Transverse colon (tissue), 4 donors: ENCODE data around the gene HNRNPUL2. TPM values are rescaled to one million over a fixed set of nuclear protein-coding genes. Genes with fewer than 3 reads are reported as not detected.
"Not testable (repeated sequence)": the region's sequence is repeated elsewhere in the genome, so short reads cannot be mapped to it uniquely, and the experiment has no call there.

ENCODE experiments used
- DNase-seq: peaks from one replicate; pipeline ENCODE4 v3.0.0-alpha.2; 2019
- H3K27ac ChIP-seq, 4 donors: fragments of 200-600 bp; sonication (generic); 2 replicates each; pipeline ENCODE4 v1.5.1; 2016 to 2018; ENCODE audit warnings: inconsistent platforms in 4 of 4
- H3K27me3 ChIP-seq: fragments of 200-600 bp; sonication (generic); 2 replicates; pipeline ENCODE4 v1.5.1; 2017; ENCODE audit warnings: inconsistent platforms
- H3K36me3 ChIP-seq, 4 donors: fragments of 200-600 bp; sonication (generic); 2 replicates each; pipeline ENCODE4 v1.5.1; 2017 to 2019; ENCODE audit warnings: inconsistent platforms in 4 of 4
- H3K4me1 ChIP-seq, 4 donors: fragments of 200-600 bp; sonication (generic); 2 replicates each; pipeline ENCODE4 v1.5.1; 2017 to 2020; ENCODE audit warnings: inconsistent platforms in 4 of 4
- H3K4me3 ChIP-seq, 4 donors: fragments of 200-600 bp; sonication (generic); 1 replicate in 1 of 4; 2 replicates in 3 of 4; pipeline versions ENCODE4 v1.5.1 to v1.6.1; 2017 to 2019; ENCODE audit warnings: inconsistent platforms in 4 of 4
- H3K9me3 ChIP-seq, 2 donors: fragments of 200-600 bp; sonication (generic); 2 replicates each; pipeline ENCODE4 v1.5.1; 2017 to 2019; ENCODE audit warnings: inconsistent platforms in 2 of 2
- EP300 ChIP-seq: sonication (generic); formaldehyde crosslinking; IDR thresholded peaks from one replicate; pipeline ENCODE4 v1.6.1; 2017; ENCODE audit warnings: antibody characterized with exemption, low read depth
- POLR2A ChIP-seq: fragments of 450-650 bp; IDR thresholded peaks from one replicate; pipeline ENCODE4 v1.6.1; 2016; ENCODE audit warnings: antibody characterized with exemption, mild to moderate bottlenecking, moderate library complexity
- POLR2AphosphoS5 ChIP-seq, 3 donors: sonication (generic); formaldehyde crosslinking; IDR thresholded peaks; one replicate each; pipeline ENCODE4 v1.6.1; 2016; ENCODE audit warnings: antibody characterized with exemption in 3 of 3
- WGBS, 2 donors: methylation state at CpG; one replicate each; pipeline ENCODE4 v1.1.5; 2018; ENCODE audit warnings: low coverage in 1 of 2; 5-methylcytosine and 5-hydroxymethylcytosine counted together
- in situ Hi-C, 4 donors: fragments of 200-750 bp; cut with MboI; loops; one replicate each; pipeline versions ENCODE4 v1.15.0 to v1.15.1; 2017; ENCODE audit warnings: low sequenced_read_pairs in 3 of 4, low pct_ligation_motif_present in 1 of 4, low pct_unique_long_range_greater_than_20kb in 1 of 4
- intact Hi-C: fragments of 100-400 bp; cut with DNase I; formaldehyde crosslinking; loops from one replicate; pipeline ENCODE4 v1.15.1; 2023; ENCODE audit warnings: low total_unique reads
- total RNA-seq, 4 donors: library from RNA; depleted of rRNA; stranded (reverse); fragments of >200 nt; gene quantifications; one replicate each; pipeline ENCODE4 v1.1.0, GENCODE V29; 2016
- TF ChIP-seq, protein P1 (sequence below), 5 experiments: fragments of 200-600 bp in 3 of 5; fragments of 450-650 bp in 2 of 5; sonication (generic) in 3 of 5; IDR thresholded peaks; 1 replicate in 2 of 5; 2 replicates in 3 of 5; pipeline ENCODE4 v1.5.1; 2016 to 2017; ENCODE audit warnings: antibody characterized with exemption in 5 of 5, inconsistent platforms in 3 of 5, mild to moderate bottlenecking in 2 of 5, moderate library complexity in 1 of 5

HNRNPUL2 gene
- total RNA-seq, 4 donors from 2014 or later, result 21.8 to 116 (median 59.6) TPM

DNA sequence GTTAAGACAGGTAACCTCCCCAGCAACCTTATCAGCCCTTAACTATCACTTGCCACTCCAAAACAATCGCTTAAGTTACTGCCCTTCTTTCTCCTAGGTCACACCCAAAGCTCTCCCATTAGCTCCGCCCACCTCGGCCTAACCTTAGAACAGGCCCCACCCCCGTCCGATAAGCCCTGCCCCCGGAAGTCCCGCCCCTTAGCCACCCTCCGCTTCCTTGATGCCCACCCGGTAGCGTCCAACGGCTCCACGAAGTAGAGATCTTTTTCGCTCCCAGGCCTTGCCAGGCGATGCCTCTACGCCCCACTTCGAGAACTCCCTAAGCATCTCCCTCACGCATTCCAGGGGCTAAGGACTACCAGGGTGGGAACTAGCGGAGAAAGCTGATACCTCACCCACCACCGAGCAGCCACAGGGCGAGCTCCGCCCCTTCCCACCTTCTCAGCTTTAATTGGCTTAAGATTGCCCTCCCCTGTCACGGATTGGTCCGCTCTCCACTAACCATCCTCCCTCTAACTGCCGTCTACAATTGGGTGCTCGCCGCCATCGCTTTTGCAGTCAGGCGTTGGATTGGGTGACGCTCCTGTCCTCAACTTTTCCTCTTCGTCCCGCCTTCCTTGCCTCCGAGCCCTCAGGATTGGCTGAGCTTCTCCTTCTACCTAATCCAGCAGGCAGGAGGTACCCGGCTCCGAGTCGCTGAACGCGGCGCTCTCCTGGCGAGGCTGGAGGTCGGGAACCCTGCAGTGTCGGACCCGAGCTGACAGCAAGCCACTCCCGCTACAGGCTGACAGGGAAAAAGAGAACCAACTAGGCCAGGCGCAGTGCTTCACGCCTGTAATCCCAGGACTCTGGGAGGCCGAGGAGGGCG lies 26.7 kb upstream of the HNRNPUL2 start, which contains the start of gene ZBTB3:
ZBTB3 (minus strand) TSS at position 425 of the 868 bp plus-strand sequence. CDS start 496 bp downstream, outside the sequence.
- 0 to 1% methylated on average over 9 to 47 of the region's 47 CpGs for WGBS, 2 donors
- Histone ChIP-seq H3K4me3 (peak within 1 kb of the TSS; percentile 58 to 71 (median 62)), H3K27ac (peak within 1 kb of the TSS; percentile 83 to 95 (median 90)), H3K4me1 (peaks cover 0 to 35% (median 15%) of the 10 kb centered on the region in 4 donors), H3K27me3 (no peaks in the 10 kb centered on the region), H3K9me3 (no peaks in the 10 kb centered on the region), H3K36me3 (peaks cover 0 to 4% (median 0%) of the 10 kb centered on the region in 4 donors)
- intact Hi-C loops, result no loop called here
- in situ Hi-C loops, result no loop called here
- peak; percentile 98 for DNase-seq
- TF ChIP-seq POLR2A (peak; percentile 94), EP300 (no peak), POLR2AphosphoS5 (IDR thresholded peaks at IDR 0.05) (peak; percentile 74 to 90 (median 90))
- TF ChIP-seq, protein P1, sequence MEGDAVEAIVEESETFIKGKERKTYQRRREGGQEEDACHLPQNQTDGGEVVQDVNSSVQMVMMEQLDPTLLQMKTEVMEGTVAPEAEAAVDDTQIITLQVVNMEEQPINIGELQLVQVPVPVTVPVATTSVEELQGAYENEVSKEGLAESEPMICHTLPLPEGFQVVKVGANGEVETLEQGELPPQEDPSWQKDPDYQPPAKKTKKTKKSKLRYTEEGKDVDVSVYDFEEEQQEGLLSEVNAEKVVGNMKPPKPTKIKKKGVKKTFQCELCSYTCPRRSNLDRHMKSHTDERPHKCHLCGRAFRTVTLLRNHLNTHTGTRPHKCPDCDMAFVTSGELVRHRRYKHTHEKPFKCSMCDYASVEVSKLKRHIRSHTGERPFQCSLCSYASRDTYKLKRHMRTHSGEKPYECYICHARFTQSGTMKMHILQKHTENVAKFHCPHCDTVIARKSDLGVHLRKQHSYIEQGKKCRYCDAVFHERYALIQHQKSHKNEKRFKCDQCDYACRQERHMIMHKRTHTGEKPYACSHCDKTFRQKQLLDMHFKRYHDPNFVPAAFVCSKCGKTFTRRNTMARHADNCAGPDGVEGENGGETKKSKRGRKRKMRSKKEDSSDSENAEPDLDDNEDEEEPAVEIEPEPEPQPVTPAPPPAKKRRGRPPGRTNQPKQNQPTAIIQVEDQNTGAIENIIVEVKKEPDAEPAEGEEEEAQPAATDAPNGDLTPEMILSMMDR (IDR thresholded peaks at IDR 0.05), result peak in 2 of 5 experiments; percentile 49 to 67

DNA sequence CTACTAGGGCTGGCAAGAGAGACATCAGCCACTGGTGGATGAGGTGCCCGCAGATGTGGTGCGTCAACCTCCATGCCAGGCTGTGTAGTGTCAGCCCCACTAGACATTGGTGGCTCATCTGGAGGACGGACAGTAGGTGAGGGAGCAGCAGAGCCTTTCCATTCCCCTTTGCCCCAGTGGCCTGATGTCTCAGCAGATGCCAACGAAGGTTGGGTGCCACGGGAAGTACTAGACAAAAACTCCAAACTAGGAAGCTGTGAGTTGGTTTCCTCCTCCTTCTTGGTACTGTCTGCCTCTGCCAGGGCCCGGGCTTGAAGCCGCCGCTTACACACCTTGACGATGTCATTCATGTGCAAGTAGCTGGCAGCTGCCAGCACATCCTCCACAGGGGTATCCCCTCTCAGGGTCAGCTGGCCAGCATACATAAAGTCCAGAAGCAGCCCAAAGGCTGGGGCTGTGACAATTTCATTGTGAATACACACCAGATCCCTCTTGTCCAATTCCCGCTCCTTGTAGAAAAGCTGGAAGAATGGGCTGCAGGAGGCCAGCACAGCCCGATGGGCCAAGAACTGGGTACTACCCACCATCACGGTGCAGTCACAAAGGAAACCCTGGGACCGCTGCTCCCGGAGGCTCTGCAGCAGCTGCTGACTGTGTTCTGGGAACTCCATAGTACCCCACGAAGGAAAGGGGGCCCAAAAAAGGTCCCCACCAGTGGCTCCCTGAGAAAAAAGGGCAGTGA lies 25.9 kb upstream of the HNRNPUL2 start:
- H3K4me3 ChIP-seq, result peak overlapping the region; percentile 58 to 71 (median 62)
- H3K36me3 ChIP-seq, result peaks cover 0 to 4% (median 0%) of the 10 kb centered on the region in 4 donors
- 65 to 80% methylated on average over 4 to 15 of the region's 15 CpGs for WGBS, 2 donors
- in situ Hi-C loops, result no loop called here
- H3K9me3 ChIP-seq, result no peaks in the 10 kb centered on the region
- no peak for DNase-seq
- TF ChIP-seq, protein P1 (IDR thresholded peaks at IDR 0.05), result no peak
- TF ChIP-seq POLR2AphosphoS5 (IDR thresholded peaks at IDR 0.05) (no peak), EP300 (no peak), POLR2A (no peak)
- H3K27me3 ChIP-seq, result no peaks in the 10 kb centered on the region
- intact Hi-C loops, result no loop called here
- peak overlapping the region; percentile 83 to 95 (median 90) for H3K27ac ChIP-seq
- peaks cover 0 to 35% (median 15%) of the 10 kb centered on the region in 4 donors for H3K4me1 ChIP-seq

DNA sequence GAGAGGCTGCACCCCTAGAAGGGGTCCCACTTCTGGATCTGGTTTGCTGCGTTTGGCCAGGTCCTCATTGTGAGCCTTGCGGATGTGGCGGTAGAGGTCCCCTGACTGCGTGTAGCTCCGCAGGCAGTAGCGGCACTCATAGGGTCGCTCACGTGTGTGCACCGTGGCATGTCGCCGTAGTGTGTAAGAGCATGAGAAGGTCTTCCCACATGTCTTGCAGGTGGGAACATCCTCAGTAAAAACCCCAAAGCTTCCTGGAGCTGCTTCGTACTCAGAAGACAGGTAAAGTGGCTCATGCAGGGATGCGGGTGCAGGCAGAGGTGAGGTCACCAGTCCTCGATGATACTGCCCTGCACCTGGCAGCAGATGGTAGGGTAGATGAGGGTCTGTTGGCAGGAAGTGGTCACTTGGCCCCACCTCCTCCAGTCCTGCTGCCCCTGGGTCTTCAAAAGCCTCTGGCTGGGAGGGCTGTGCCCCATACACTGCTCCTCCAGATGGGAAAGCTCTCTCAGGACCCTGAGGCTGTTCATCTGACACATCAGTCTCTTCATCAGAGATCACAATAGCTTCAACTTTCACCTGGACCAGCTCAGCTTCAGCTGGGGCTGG lies 25.0 kb upstream of the HNRNPUL2 start:
- Histone ChIP-seq H3K27ac (peak overlapping the region in 1 of 4 donors; percentile 86), H3K4me3 (no peak overlapping the region), H3K9me3 (no peaks in the 10 kb centered on the region), H3K27me3 (no peaks in the 10 kb centered on the region), H3K36me3 (peaks cover 0 to 4% (median 0%) of the 10 kb centered on the region in 4 donors), H3K4me1 (peaks cover 0 to 35% (median 15%) of the 10 kb centered on the region in 4 donors)
- in situ Hi-C loops, result no loop called here
- 98% methylated on average over 14 of the region's 14 CpGs; no CpG with 5 or more reads in 1 of the 2 donors for WGBS, 2 donors
- TF ChIP-seq, protein P1 (IDR thresholded peaks at IDR 0.05), result no peak
- no peak for TF ChIP-seq POLR2A
- no peak for TF ChIP-seq POLR2AphosphoS5 (IDR thresholded peaks at IDR 0.05)
- no peak for TF ChIP-seq EP300
- DNase-seq, result no peak
- intact Hi-C loops, result no loop called here

DNA sequence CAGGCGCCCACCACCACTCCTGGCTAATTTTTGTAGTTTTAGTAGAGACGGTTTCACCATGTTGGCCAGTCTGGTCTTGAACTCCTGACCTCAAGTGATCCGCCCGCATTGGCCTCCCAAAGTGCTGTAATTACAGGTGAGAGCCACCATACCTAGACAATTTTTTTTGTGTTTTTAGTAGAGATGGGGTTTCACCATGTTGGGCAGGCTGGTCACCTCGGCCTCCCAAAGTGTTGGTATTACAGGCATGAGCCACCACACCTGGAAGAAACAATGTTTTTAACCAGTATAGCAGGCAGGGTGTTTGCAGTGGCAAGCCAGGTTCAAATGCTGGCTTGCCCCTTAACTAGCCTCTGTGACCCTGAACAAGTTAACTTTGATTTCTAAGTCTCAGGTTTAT lies 22.7 kb upstream of the HNRNPUL2 start:
- in situ Hi-C loops, intact Hi-C loops, H3K36me3 ChIP-seq, H3K27me3 ChIP-seq, DNase-seq, H3K4me3 ChIP-seq, H3K9me3 ChIP-seq, H3K27ac ChIP-seq: not testable (repeated sequence)
- peaks cover 0 to 35% (median 15%) of the 10 kb centered on the region in 4 donors for H3K4me1 ChIP-seq
- WGBS, 2 donors, result 93 to 97% methylated on average over 4 to 5 of the region's 5 CpGs
